GM21825 (cell line): ENCODE data around the gene ZNF280A.
"Not testable (repeated sequence)": the region's sequence is repeated elsewhere in the genome, so short reads cannot be mapped to it uniquely, and the experiment has no call there.

Source experiments
- ATAC-seq: cut with Tn5 transposase; IDR thresholded peaks from one replicate; pipeline ENCODE4 v1.9.1; 2021; ENCODE audit warnings: mild to moderate bottlenecking, moderate library complexity; ENCODE audit not compliant: unreplicated experiment

The ZNF280A gene

GRCh38 chr22:22515890-22516289 lies 4.2 kb downstream of the ZNF280A start:
- ATAC-seq: no peak

- not testable (repeated sequence) for ATAC-seq
Measured at GRCh38 chr22:22514431-22514830, 5.6 kb downstream of the ZNF280A start.

- ATAC-seq: no peak
Measured at GRCh38 chr22:22513619-22514018, 6.5 kb downstream of the ZNF280A start.

GRCh38 chr22:22512951-22513350 lies 7.1 kb downstream of the ZNF280A start:
- no peak for ATAC-seq

GRCh38 chr22:22510833-22511232 lies 9.2 kb downstream of the ZNF280A start:
- not testable (repeated sequence) for ATAC-seq

- not testable (repeated sequence) for ATAC-seq
Measured at GRCh38 chr22:22509912-22510311, 10.2 kb downstream of the ZNF280A start.

GRCh38 chr22:22508274-22509176 lies 11.5 kb downstream of the ZNF280A start, which contains the start of gene ZNF280B:
TSS of gene ZNF280B (minus strand) at chr22:22508742. CDS start at chr22:22489398, 19,344 bp downstream.
- peak; percentile 92 for ATAC-seq

GRCh38 chr22:22507743-22508273 lies 12.3 kb downstream of the ZNF280A start:
- no peak for ATAC-seq

GRCh38 chr22:22506736-22507135 lies 13.3 kb downstream of the ZNF280A start:
- ATAC-seq: no peak

- no peak for ATAC-seq
Measured at GRCh38 chr22:22498267-22498666, 21.8 kb downstream of the ZNF280A start.

- not testable (repeated sequence) for ATAC-seq
Measured at GRCh38 chr22:22491589-22491988, 28.5 kb downstream of the ZNF280A start.

GRCh38 chr22:22488736-22489135 lies 31.3 kb downstream of the ZNF280A start:
- ATAC-seq: no peak

- ATAC-seq: no peak
Measured at GRCh38 chr22:22487869-22488597, 32.0 kb downstream of the ZNF280A start.

- no peak for ATAC-seq
Measured at GRCh38 chr22:22487059-22487458, 33.0 kb downstream of the ZNF280A start.

- no peak for ATAC-seq
Measured at GRCh38 chr22:22486132-22486899, 33.8 kb downstream of the ZNF280A start.

- ATAC-seq: no peak
Measured at GRCh38 chr22:22485524-22485923, 34.5 kb downstream of the ZNF280A start.

- ATAC-seq: no peak
Measured at GRCh38 chr22:22484023-22484422, 36.0 kb downstream of the ZNF280A start.

GRCh38 chr22:22480940-22481339 lies 39.1 kb downstream of the ZNF280A start:
- ATAC-seq: no peak

- no peak for ATAC-seq
Measured at GRCh38 chr22:22479999-22480532, 40.0 kb downstream of the ZNF280A start.

- ATAC-seq: no peak
Measured at GRCh38 chr22:22479116-22479515, 41.0 kb downstream of the ZNF280A start.
